Measurements from ENCODE around the gene KLHL21.

DNA sequence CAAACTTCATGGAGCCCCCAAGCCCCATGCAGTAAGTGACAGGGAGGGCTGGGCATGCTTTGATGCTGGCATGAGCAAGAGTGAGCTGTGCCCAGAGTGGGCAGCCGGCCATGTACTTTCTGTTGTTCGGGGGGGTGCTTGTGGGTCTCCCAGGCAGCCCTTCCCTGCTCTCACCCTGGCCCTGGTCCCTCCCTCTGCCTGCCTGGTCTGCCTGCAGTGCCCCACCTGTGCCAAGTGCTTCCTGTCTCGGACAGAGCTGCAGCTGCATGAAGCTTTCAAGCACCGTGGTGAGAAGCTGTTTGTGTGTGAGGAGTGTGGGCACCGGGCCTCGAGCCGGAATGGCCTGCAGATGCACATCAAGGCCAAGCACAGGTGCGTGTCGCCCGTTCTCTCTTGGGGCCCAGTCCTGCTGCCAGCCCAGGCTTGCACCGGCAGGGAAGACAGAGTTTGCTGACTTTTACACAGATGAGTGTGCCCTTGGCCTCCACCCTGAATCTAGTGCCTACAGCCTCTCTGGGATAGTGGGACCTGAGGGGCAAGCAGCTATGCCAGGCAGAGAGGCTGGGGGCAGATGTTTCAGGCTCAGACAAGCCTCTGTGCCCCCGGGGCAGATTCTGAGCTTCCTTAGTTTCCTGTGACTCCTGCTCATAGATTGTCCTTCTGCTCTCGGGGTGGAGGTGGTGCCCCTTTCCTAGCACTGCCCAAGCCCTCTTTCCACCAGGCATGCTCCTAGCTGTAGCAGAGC, 15.2 kb downstream of the KLHL21 start:
- TF ChIP-seq, protein P1, sequence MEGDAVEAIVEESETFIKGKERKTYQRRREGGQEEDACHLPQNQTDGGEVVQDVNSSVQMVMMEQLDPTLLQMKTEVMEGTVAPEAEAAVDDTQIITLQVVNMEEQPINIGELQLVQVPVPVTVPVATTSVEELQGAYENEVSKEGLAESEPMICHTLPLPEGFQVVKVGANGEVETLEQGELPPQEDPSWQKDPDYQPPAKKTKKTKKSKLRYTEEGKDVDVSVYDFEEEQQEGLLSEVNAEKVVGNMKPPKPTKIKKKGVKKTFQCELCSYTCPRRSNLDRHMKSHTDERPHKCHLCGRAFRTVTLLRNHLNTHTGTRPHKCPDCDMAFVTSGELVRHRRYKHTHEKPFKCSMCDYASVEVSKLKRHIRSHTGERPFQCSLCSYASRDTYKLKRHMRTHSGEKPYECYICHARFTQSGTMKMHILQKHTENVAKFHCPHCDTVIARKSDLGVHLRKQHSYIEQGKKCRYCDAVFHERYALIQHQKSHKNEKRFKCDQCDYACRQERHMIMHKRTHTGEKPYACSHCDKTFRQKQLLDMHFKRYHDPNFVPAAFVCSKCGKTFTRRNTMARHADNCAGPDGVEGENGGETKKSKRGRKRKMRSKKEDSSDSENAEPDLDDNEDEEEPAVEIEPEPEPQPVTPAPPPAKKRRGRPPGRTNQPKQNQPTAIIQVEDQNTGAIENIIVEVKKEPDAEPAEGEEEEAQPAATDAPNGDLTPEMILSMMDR (IDR thresholded peaks at IDR 0.05): no peak
- no peak for TF ChIP-seq POLR2AphosphoS5 (IDR thresholded peaks at IDR 0.05)
- TF ChIP-seq POLR2A (IDR thresholded peaks at IDR 0.05): no peak
- no peak for TF ChIP-seq EP300 (IDR thresholded peaks at IDR 0.05)
